ENCODE data around the gene SSTR5. TPM values are rescaled to one million over a fixed set of nuclear protein-coding genes. Genes with fewer than 3 reads are reported as not detected.

Gene SSTR5
- total RNA-seq, 3 donors from 2014 or later (not counting 1 experiment from before 2014, with no cell fraction given), result not detected

DNA sequence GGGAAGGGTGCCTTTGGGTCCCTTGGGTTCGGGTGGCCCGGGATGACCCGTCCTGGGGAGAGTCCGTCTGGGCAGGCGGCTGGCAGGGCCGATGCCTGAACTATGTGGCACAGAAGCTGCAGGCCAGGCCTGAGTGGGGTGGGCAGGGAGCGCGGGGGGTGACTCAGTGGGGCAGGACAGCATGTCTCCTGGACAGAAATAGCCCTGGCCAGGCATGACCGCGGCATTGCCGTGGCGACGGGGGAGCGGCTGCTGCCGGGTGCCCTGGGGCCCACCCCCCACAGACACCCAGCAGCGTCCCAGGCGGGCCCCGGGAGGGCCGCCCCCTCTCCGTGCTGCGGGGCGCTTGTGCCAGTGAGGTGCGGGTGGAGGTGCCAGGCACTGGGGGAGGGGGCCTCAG, 25.3 kb downstream of the SSTR5 start:
- no peaks in the 10 kb centered on the region for H3K9me3 Mint-ChIP-seq
- no peak overlapping the region for H3K27ac Mint-ChIP-seq
- Histone ChIP-seq H3K9me3 (ENCODE audit: control insufficient read depth, insufficient read depth, low read length) (no peaks in the 10 kb centered on the region), H3K27me3 (ENCODE audit: control insufficient read depth, insufficient read depth, low read length) (no peaks in the 10 kb centered on the region), H3K4me3 (ENCODE audit: low read length) (no peak overlapping the region), H3K4me1 (ENCODE audit: control insufficient read depth, insufficient read depth, low read length) (no peaks in the 10 kb centered on the region), H3K27ac (ENCODE audit: low read length) (no peak overlapping the region), H3K36me3 (ENCODE audit: control insufficient read depth, insufficient read depth, low read length) (no peaks in the 10 kb centered on the region)
- no peak for DNase-seq
- no peak for ATAC-seq
- intact Hi-C loops (cut with micrococcal nuclease), result no loop called here
- H3K27me3 Mint-ChIP-seq (ENCODE audit: low read depth in 2 of 2), result no peaks in the 10 kb centered on the region
- no peak overlapping the region for H3K4me3 Mint-ChIP-seq
- TF ChIP-seq CTCF (IDR thresholded peaks at IDR 0.05), result no peak
- no peaks in the 10 kb centered on the region for H3K36me3 Mint-ChIP-seq
- H3K4me1 Mint-ChIP-seq, result no peaks in the 10 kb centered on the region
- WGBS (ENCODE audit: insufficient coverage), result 84% methylated on average over 23 of the region's 23 CpGs

GRCh38 chr16:1098266-1098991, 25.9 kb downstream of the SSTR5 start:
- Mint-ChIP-seq H3K27me3 (ENCODE audit: low read depth in 2 of 2) (no peaks in the 10 kb centered on the region), H3K36me3 (no peaks in the 10 kb centered on the region), H3K27ac (no peak overlapping the region), H3K9me3 (no peaks in the 10 kb centered on the region), H3K4me1 (no peaks in the 10 kb centered on the region), H3K4me3 (no peak overlapping the region)
- Histone ChIP-seq H3K4me1 (ENCODE audit: control insufficient read depth, insufficient read depth, low read length) (peaks cover 6% of the 10 kb centered on the region), H3K27me3 (ENCODE audit: control insufficient read depth, insufficient read depth, low read length) (peaks cover 5% of the 10 kb centered on the region), H3K9me3 (ENCODE audit: control insufficient read depth, insufficient read depth, low read length) (no peaks in the 10 kb centered on the region), H3K36me3 (ENCODE audit: control insufficient read depth, insufficient read depth, low read length) (no peaks in the 10 kb centered on the region), H3K4me3 (ENCODE audit: low read length) (no peak overlapping the region), H3K27ac (ENCODE audit: low read length) (no peak overlapping the region)
- intact Hi-C loops (cut with micrococcal nuclease), result no loop called here
- 47% methylated on average over 34 of the region's 34 CpGs for WGBS (ENCODE audit: insufficient coverage)
- TF ChIP-seq CTCF (IDR thresholded peaks at IDR 0.05), result no peak
- ATAC-seq (no peak), DNase-seq (no peak)

- Mint-ChIP-seq H3K4me1 (no peaks in the 10 kb centered on the region), H3K4me3 (no peak overlapping the region), H3K27ac (no peak overlapping the region), H3K9me3 (no peaks in the 10 kb centered on the region), H3K27me3 (ENCODE audit: low read depth in 2 of 2) (no peaks in the 10 kb centered on the region), H3K36me3 (no peaks in the 10 kb centered on the region)
- intact Hi-C loops (cut with micrococcal nuclease), result no loop called here
- no peak for ATAC-seq
- Histone ChIP-seq H3K4me3 (ENCODE audit: low read length) (no peak overlapping the region), H3K27me3 (ENCODE audit: control insufficient read depth, insufficient read depth, low read length) (peaks cover 8% of the 10 kb centered on the region), H3K9me3 (ENCODE audit: control insufficient read depth, insufficient read depth, low read length) (no peaks in the 10 kb centered on the region), H3K4me1 (ENCODE audit: control insufficient read depth, insufficient read depth, low read length) (peaks cover 6% of the 10 kb centered on the region), H3K27ac (ENCODE audit: low read length) (no peak overlapping the region), H3K36me3 (ENCODE audit: control insufficient read depth, insufficient read depth, low read length) (no peaks in the 10 kb centered on the region)
- 60% methylated on average over 35 of the region's 35 CpGs for WGBS (ENCODE audit: insufficient coverage)
- no peak for TF ChIP-seq CTCF (IDR thresholded peaks at IDR 0.05)
- DNase-seq, result no peak
Observed at GRCh38 chr16:1099189-1100083, 26.9 kb downstream of the SSTR5 start.

Measured in natural killer cell (primary cell).